Measurements from ENCODE around the gene ZMYND8.
"Not testable (repeated sequence)": the region's sequence is repeated elsewhere in the genome, so short reads cannot be mapped to it uniquely, and the experiment has no call there.

The ZMYND8 gene

DNA sequence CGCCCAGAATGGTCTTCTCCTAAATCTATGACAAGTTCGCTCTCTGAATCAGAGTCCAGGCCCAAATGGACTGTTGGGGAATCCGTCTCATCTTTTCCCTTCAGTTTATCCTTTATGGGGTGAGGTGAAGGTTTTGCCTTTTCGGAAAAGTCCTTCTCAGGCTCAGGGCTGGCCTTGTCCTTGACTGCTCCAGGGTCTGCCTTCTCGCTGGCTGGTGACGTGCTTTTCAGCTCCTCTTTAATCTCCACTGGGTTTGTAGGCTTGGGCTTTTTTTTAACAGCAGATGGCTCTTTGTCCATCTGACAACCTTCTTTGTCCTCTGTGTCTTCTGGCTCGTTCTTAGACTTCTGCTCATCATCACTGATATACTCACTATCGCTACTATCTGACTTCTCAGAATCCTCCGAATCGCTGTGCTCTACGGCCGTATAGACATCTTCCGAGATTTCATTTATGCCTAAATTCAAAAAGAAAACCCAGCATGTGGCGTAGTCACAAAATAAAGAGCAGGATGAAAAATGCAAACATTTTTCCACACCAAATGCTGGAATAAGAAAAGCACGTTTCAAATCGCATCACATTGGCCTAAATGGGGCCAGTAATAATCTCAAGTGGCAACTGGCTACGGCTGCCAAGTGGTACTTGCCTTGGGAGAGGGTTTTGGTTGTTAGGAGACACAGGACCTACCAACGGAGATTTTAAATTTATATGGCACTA is 110.3 kb downstream of the ZMYND8 start:
- no peak for DNase-seq (ENCODE audit: low read depth in 2 of 2)

DNA sequence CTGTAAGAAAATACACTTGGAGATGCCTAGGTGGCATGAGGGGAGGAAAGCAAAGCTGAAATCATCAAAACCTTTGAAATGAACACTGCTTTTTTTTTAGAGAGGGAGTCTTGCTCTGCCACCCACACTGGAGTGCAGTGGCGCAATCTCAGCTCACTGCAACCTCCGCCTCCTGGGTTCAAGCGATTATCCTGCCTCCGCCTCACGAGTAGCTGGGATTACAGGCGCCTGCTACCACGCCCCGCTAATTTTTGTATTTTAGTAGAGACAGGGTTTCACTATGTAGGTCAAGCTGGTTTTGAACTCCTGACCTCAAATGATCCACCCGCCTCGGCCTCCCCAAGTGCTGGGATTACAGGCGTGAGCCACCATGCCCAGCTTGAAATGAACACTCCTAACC is 111.3 kb downstream of the ZMYND8 start:
- DNase-seq (ENCODE audit: low read depth in 2 of 2), result not testable (repeated sequence)

DNA sequence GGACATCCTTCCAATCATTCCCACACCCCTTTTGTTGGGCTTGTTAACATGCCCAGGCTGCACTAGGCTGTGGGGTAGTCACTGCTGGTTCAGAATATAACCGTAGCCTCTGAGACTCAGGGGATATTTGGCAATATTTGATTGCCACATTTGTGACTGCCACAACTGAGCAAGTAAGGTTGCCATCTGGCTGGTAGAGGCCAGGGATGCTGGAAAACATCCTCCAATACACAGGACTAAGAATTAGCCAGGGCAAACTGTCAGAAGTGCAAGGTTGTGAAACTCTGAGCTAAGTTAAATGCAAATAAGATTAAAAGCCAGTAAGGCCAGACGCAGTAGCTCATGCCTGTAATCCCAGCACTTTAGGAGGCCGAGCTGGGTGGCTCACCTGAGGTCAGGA is 112.0 kb downstream of the ZMYND8 start:
- no peak for DNase-seq (ENCODE audit: low read depth in 2 of 2)

DNA sequence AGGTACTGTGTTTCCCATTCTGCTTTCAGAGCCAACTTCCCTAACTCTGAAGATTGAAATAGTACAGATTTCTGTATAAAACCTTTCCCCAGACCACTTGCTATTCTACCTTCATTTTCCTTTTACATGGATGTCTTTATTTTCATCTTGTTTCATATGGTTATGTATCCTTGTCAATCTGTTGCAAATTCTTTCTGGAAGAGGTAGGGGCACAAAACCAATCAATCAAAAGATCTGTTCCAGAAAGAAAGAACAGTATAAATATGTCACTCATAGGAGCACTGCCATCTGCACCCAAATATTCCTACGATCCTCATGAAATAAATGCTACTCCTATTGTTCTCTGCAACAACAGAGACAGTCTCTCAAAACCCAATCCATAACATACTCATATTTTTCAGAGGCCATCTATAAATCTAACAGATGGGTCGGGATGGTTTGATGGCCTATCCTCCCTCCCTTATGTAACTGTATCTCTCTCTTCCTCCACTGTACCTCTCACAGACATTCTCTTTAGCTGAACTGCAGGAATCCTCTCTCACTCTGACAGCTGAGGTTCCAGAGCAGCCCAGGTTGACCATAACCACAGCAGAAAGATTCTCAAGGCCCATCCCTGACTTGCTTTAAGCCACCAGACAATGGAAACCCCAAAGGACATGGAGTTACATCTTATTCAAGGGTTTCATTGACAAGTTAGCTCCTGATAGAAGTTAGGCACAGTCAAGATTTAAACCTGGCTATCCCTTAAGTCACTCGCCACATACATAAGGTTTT is 112.8 kb downstream of the ZMYND8 start:
- no peak for DNase-seq (ENCODE audit: low read depth in 2 of 2)

DNA sequence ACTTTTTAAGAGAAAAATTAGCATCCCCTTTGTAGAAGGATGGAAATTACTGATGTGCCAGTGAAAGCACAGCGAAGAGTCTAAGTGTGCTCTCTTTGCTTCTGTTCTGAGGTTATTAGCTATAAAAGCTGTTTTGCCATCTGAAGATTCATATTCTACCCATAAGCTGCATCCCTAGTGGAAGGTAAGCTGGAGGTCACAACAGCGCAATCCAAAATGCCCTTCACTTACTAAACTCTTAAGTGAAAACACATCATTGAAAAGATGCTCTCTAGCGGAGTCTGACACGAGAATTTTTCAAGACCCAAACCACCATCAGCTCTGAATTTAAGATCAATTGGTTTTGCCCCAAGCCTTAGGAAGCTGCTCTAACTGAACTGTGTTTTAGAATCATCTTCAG is 113.5 kb downstream of the ZMYND8 start:
- DNase-seq (ENCODE audit: low read depth in 2 of 2), result no peak

DNA sequence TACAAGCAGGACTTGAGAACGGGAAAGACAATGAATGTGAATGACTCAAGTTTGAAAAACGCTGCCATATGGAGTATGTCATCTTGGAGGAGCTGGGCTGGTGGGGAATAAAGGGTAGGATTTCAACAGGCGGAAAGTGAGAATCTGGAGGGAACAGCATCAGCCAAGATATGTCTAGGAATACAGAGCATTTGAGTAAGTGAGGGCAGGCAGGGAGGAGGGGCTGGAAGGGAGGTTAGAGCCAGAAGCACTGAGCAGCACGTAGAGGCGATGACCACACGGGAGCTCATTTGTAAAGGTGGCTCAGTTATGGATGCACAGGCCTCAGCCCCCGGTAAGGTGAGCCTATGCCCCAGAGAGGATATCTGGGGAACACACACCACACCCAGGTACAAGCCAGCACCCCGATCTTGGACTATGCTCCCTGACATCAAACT is 115.1 kb downstream of the ZMYND8 start:
- DNase-seq (ENCODE audit: low read depth in 2 of 2), result no peak

DNA sequence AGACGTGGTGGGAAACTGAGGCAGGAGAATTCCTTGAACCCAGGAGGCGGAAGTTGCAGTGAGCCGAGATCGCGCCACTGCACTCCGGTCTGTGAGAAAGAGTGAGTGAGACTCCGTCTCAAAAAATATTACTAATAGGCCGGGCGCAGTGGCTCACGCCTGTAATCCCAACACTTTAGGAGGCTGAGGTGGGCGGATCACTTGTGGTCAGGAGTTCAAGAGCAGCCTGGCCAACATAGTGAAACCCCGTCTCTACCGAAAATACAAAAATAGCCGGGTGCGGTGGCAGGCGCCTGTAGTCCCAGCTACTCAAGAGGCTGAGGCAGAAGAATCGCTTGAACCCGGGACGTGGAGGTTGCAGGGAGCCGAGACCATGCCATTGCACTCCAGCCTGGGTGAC is 116.4 kb downstream of the ZMYND8 start:
- DNase-seq (ENCODE audit: low read depth in 2 of 2), result not testable (repeated sequence)

DNA sequence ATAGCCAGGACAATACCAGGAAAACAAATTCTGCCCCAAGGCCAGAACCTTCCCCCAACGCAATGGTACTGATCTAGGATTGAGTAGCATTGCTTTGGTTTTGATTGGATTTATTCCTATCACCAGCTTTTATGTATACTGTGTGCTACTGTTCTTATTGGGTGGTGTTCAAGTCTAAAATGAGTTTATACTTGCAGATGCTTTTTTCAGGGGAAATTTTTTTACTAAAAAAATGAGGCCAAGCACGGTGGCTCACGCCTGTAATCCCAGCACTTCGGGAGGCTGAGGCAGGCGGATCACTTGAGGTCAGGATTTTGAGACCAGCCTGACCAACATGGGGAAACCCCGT is 116.8 kb downstream of the ZMYND8 start:
- DNase-seq (ENCODE audit: low read depth in 2 of 2), result no peak

DNA sequence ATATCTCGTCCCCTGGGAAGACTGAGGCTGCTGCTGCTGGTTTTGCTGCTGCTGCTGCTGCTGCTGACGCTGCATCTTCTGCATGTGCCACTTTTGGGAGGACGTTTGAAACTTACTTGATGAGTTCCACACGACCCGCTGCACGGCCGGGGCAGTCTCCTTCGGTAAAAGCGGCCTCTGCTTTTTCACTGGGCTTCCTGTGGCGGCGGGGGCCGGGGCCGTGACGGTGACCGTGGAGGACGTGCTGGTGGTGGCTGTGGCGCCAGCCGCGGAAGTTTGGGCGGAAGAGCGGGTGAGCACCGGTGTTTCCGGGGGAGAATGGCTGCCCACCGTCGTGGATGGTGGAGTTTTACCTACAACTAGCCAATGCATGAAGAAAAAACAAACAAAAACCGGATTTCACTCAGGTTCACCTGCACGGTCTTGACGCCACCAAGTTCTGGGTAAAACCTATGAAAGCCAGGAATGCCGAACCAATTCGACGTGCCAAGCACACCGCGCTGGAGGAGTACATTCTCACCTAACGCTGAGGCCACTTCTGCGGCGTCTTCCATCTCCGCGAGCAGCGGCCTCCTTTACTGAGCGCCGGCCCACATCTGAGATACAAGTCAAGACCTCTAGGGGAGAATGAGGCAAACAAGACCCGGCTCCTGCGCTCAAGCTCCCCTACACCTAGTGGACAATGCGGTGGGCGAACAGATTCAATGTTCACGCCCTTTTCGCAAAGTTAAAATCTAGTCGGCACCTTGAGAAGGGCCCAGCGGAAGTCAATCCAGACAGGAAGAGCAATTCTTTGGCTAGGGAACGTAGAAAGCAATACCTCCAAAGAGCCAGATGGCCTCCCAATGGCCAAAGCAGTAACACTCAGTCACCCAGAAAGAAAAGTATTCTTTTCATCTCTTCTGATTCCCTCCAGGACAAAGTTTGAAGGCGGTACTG is 117.5 kb downstream of the ZMYND8 start:
- no peak for DNase-seq (ENCODE audit: low read depth in 2 of 2)

DNA sequence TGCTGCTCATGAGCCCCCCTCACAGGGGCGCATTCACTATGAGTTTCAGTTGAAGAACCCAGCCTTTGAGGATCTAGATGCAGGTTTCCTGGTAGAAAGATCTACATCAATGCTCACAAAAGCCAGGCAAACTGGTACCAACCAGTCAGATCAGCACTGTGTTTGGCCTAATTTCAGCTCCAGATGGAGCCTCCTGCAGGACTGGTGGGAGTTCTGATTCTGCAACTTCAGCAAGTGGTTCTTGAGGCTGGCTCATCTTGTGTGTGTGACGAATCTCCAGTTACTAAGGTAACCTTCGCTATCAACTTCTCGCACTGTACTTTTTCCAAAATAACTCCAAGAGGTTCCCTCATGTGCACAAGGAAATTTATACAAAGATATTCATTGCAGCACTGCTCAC is 118.8 kb downstream of the ZMYND8 start:
- no peak for DNase-seq (ENCODE audit: low read depth in 2 of 2)

DNA sequence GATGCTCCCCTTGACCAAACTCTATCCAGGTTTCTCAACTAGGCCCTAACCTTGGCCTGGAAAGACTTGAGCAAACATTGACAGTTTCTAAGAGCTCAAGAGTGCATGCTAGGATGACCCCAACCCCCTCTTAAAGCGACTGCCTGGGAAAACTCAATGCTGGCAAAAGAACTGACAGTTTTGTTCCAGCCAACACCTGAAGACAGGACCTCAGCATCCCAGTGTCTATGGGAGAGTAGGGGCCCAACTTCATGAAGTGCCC is 119.9 kb downstream of the ZMYND8 start:
- DNase-seq (ENCODE audit: low read depth in 2 of 2), result no peak

DNA sequence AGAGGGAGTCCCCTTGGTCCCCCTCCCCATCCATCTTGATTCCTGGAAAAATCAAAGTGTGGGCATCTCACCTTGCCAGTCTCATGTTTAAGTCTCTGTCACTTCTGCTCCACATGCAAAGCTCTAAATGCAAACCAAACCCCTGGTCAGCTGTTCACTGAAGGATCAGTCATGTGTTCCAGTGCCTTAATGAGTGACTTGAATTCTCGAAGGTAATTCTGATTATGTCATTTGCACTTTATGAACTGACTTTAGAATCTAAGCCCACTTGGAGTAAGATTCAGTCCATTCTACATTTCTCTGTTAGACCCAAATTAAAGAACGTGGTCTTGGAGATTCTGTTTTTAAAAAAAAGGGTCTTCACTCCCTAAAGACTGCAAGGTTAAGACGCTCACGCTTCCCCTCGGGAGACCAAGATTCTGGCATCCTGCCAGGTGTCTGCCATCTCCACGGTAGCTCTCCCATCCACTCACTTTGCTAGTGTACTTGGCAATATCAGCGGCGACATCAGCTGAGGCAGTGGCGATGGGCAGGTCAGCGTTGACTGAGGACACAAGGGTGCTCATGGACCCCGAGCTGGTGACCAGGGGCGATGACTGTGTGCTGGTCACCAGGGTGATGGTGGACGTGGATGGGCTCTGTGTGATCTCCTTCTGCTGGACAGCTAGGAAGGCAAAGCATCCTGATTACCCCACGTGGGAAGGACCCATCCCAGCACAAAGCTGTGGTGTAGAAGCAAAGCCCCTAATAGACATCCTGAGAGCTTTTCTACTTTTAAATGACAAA is 120.5 kb downstream of the ZMYND8 start:
- DNase-seq (ENCODE audit: low read depth in 2 of 2), result no peak

DNA sequence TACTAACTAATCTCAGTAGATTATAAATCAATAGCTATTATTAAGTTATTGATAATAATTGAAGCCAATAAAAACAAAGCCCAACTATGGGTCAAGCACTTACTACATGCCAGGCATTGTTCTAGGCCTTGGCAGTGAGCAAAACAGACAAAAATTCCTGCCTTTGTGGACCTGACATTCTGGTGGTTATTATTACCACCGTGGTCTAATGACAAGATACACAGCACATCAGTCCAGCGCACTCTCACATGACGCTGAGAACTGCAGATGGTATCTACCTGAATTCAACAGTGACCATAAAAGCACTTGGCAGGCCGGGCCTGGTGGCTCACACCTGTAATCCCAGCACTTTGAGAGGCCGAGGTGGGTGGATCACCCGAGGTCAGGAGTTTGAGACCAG is 121.4 kb downstream of the ZMYND8 start:
- DNase-seq (ENCODE audit: low read depth in 2 of 2), result no peak

DNA sequence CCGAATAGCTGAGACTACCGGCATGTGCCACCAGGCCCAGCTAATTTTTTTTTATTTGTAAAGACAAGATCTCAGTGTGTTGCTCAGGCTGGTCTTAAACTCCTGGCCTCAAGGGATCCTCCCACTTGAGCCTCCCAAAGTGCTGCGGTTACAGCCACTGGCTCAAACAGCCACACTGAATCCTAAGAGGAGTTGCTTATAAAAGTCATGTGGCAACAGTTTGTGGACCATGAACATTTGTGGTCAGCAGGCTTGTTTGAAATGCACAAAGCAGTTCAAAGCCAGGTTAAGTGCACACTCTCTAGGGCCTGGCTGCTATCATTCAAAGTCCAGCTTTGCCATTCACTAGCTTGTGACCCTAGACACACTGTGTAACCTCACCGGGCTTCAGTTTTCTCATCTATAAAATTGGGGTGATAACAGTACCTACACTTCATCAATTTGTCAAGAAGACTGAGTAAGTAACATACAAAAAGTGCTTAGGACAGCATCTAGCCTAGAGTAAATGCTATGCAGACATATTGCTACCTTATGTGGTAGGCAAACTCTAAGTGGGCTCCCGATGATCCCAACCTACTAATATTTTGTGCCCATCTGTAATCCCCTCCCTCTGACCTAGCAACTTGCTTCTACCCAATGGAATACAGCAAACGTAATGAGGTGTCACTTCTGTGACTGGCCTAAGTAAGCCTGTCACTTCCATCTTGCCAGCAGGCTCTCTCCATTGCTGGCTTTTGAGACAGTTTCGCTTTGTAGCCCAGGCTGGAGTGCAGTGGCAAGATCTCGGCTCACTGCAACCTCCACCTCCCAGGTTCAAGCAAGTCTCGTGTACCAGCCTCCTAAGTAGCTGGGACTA is 122.9 kb downstream of the ZMYND8 start:
- DNase-seq (ENCODE audit: low read depth in 2 of 2), result no peak

DNA sequence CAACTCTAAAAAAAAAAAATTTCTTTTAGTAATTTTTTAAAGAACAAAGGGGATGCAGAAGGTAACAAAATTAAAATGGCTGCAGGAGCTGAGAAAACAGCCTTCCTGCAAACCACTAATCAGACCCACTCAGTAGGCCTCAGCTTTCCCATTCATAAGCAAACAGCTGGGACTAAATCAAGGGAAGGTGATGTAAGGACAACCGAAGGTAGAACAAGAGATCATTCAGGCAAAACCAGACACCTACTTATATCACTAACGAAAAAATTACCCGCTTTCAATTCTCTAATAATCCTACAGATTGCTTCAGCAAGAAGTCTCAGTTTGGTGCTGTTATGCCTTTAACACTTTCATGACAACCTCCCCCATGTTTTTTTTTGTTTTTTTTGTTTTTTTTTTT is 124.0 kb downstream of the ZMYND8 start:
- DNase-seq (ENCODE audit: low read depth in 2 of 2), result no peak

DNA sequence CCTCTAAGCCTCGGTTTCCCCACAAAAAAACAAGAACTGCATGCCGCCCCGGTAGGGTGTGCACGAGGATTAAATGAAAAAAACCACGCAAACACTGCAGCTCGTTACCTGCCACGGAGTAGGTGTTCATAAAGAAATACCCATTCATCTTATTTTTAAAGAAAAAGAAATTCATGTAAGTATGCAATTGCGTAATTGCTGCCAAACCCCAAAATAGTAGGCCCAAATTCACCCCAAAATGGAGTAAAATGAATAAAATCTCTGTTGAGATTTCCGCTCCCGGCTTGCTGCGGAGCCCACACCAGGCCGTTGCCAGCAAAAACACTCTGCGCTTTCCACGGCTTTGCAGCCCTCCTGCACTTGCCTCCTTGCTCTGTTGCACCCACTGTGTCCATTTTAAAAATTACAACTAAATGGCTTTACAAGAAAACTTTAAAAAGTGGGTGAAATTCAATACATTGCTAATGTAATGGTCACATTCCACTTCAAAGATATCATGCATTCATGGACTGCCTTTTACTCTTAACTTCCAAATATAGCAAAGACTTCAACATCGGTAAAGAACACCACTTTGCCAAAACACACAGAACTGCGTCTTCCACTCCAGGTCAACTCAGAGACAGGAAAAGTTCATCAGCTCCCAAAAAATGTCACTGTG is 125.0 kb downstream of the ZMYND8 start:
- DNase-seq (ENCODE audit: low read depth in 2 of 2), result no peak

DNA sequence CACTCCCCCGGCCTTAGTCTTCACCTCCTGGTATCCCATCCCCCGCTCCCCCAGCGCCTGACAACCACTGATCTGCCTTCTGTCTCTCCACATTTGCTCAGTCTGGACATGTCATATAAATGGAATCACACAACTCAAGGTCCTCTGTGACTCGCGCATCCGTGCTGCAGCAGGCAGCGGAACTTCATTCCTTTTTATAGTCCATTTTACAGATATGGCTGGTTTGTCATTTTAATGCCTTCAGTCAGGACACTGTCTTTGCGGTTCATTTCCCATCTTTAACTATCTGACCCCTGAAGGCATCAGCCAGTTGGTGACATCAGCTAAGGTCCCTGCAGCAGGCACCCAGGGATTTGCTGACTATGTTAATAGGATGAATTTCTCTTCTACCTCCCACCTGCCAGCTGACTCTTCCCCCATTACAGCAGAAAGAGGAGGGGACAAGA is 125.7 kb downstream of the ZMYND8 start:
- DNase-seq (ENCODE audit: low read depth in 2 of 2), result no peak

DNA sequence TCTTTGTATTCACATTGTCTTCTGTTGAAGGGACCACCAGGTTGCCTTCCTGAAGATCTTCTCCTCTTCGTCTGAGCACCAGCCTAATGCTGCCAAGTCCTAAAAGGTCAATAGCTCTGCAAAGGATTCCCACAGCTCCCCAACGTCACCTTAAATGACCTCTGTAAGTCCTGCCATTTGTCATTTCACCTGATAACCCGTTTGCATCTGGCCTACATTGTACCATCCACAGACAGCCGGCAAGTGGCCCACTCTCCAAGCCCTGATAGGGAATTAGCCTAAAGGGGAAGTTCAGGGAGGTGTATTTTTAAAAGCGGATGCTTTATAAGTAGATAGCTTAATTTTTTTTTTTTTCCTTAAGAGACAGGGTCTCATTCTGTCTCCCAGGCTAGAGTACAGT is 127.8 kb downstream of the ZMYND8 start:
- no peak for DNase-seq (ENCODE audit: low read depth in 2 of 2)

DNA sequence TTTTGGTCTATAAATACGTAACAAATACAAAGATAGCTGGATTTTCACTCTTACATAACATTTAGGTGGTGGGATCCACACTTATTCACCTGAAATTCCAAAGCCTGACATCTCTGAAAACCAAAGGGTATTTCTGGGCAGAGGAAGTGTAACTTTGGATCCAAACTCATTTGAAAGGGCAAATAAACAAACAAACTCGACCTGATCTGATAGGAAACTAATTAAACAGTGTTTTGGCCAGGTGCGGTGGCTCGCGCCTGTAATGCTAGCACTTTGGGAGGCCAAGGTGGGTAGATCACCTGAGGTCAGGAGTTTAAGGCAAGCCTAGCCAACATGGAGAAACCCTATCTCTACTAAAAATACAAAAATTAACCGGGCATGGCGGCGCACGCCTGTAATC is 128.9 kb downstream of the ZMYND8 start:
- no peak for DNase-seq (ENCODE audit: low read depth in 2 of 2)

DNA sequence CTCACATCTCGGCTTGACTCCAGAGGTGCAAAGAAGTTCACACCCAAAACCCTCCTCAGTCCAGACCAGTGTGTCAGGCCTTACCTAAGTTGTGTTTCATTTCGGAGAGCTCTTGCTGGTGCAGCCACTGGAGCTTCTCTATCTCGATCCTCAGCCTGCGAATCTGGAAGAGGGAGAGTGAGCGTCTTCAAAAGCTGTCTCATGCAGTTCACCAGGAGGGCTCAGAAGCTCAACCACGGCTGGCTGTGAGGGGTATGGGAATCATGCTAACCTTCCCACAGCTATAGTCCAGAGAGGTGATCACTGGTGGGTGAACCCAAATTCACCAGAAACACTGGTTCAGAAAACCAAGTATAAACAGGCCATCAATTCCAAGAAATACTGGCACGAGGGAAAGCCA is 129.4 kb downstream of the ZMYND8 start:
- no peak for DNase-seq (ENCODE audit: low read depth in 2 of 2)

Data from activated CD8-positive, alpha-beta memory T cell treated with anti-CD3 and anti-CD28 coated beads for 4 hours (primary cell).